ENCODE data around the gene ROBO4. TPM values are rescaled to one million over a fixed set of nuclear protein-coding genes. Genes with fewer than 3 reads are reported as not detected.

The ROBO4 gene
- total and polyA plus RNA-seq, 2 donors, result 1.5 to 3.7 TPM

DNA sequence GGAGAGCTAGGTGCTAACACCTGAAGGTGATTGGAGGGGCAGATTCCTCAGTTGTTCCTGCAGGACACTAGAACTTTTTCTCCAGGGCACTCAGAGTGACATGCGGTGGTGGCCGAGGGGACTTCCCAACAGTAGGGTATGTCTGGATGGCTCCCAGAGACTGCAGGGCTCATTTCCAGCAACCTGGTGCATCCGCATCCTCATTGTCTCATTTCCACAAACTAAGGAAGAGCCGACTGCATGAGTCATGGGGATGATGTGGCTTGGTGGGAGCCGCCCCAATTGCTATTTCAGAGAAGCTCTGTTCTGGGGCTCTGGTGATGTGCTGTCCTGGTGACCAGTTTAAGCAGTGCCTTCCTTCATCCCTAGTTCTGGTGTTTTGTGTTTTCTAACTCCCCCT is 2.8 kb upstream of the ROBO4 start:
- no peaks in the 10 kb centered on the region for H3K36me3 ChIP-seq (ENCODE audit: control insufficient read depth in 2 of 2, insufficient read depth in 2 of 2, low read length in 1 of 2)
- no peak overlapping the region for H3K4me3 ChIP-seq (ENCODE audit: low read length in 2 of 2)
- H3K9me3 ChIP-seq (ENCODE audit: control insufficient read depth in 2 of 2, insufficient read depth in 1 of 2, low read length in 1 of 2), result no peaks in the 10 kb centered on the region
- no peak for DNase-seq (ENCODE audit: low read depth in 6 of 9, low spot score in 9 of 9)
- WGBS, result 93% methylated on average over 5 of the region's 5 CpGs
- H3K27me3 ChIP-seq (ENCODE audit: control insufficient read depth in 2 of 2, insufficient read depth in 1 of 2, low read length in 1 of 2), result peaks cover 0 to 21% of the 10 kb centered on the region in 2 donors
- H3K4me1 ChIP-seq (ENCODE audit: control insufficient read depth in 2 of 2, insufficient read depth in 2 of 2, low read length in 2 of 2), result no peaks in the 10 kb centered on the region
- H3K27ac ChIP-seq (ENCODE audit: low read depth in 1 of 2, low read length in 1 of 2), result no peak overlapping the region

DNA sequence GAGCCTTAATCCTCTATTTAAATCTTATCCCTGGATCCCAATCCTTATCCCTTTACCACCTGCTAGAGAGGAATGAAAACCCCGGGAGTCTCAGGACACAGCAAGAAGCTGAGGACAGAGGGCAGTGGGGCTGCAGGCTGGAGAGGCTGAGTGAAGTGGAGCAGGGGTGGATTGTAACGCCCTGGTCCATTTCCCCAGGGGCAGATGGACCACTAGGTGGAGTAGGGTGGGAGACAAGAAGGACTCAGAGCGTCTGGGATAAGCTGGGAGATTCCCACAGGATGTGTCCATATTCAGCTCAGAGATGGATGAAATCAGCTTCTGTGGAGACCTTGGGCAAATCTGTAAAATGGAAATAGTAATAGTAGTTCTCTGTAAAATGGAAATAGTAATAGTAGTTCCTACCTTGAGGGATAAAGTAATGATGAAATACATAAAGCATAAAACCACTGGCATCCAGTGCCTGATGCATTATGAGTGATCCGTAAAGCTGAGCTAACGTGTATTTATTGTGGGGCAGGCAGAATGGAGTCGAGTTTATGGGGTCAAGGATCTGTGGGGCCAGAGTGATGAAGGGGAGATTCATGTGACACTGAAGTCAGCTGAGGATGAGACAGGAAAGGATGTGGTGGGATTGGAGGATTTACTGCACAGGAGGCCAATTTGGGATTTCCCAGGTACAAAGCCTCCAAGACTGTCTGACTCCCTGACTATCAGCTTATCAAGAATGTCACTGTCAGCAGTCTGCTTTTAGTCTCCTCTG is 1.9 kb upstream of the ROBO4 start:
- Histone ChIP-seq H3K27ac (ENCODE audit: low read depth in 1 of 2, low read length in 1 of 2) (no peak overlapping the region), H3K4me1 (ENCODE audit: control insufficient read depth in 2 of 2, insufficient read depth in 2 of 2, low read length in 2 of 2) (no peaks in the 10 kb centered on the region), H3K4me3 (ENCODE audit: low read length in 2 of 2) (no peak overlapping the region), H3K9me3 (ENCODE audit: control insufficient read depth in 2 of 2, insufficient read depth in 1 of 2, low read length in 1 of 2) (no peaks in the 10 kb centered on the region), H3K36me3 (ENCODE audit: control insufficient read depth in 2 of 2, insufficient read depth in 2 of 2, low read length in 1 of 2) (no peaks in the 10 kb centered on the region), H3K27me3 (ENCODE audit: control insufficient read depth in 2 of 2, insufficient read depth in 1 of 2, low read length in 1 of 2) (peaks cover 0 to 21% of the 10 kb centered on the region in 2 donors)
- no peak for DNase-seq (ENCODE audit: low read depth in 6 of 9, low spot score in 9 of 9)
- WGBS, result 90% methylated on average over 6 of the region's 6 CpGs

DNA sequence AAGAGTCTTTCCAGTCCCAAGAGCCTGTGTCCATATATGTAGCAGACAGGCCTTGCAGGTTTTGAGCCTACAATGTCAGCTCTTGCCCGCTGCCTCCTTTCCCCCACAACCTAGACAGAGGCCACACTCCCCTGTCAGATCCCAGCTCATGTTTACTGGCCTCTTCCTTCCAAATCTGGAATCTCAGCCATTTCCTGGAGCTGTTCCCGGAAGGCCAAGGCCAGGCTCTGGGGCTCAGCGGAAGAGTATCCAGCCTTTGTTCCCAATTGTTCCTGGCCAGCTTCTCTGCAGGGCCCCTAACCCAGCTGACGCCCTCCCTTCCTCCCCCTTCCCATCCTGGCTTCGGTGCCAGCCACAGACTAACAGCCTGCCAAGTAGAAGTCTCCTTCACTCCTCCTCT is 1.0 kb upstream of the ROBO4 start:
- Histone ChIP-seq H3K4me3 (ENCODE audit: low read length in 2 of 2) (no peak overlapping the region), H3K9me3 (ENCODE audit: control insufficient read depth in 2 of 2, insufficient read depth in 1 of 2, low read length in 1 of 2) (no peaks in the 10 kb centered on the region), H3K27ac (ENCODE audit: low read depth in 1 of 2, low read length in 1 of 2) (no peak overlapping the region), H3K36me3 (ENCODE audit: control insufficient read depth in 2 of 2, insufficient read depth in 2 of 2, low read length in 1 of 2) (no peaks in the 10 kb centered on the region), H3K27me3 (ENCODE audit: control insufficient read depth in 2 of 2, insufficient read depth in 1 of 2, low read length in 1 of 2) (peaks cover 0 to 21% of the 10 kb centered on the region in 2 donors), H3K4me1 (ENCODE audit: control insufficient read depth in 2 of 2, insufficient read depth in 2 of 2, low read length in 2 of 2) (no peaks in the 10 kb centered on the region)
- 83% methylated on average over 5 of the region's 5 CpGs for WGBS
- DNase-seq (ENCODE audit: low read depth in 6 of 9, low spot score in 9 of 9), result no peak

DNA sequence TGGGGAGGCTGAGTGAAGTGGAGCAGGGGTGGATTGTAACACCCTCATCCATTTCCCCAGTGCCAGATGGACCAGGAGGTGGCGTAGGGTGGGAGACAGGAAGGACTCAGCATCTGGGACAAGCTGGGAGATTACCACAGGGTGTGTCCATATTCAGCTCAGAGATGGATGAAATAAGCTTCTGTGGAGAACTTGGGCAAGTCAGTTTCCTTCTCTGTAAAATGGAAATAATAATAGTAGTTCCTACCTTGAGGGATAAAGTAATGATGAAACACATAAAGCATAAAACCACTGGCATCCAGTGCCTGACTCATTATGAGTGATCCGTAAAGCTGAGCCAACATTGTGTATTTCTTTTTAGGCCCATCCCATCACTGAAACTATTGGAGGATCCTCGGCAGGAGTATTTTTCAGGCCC is 607 bp upstream of the ROBO4 start:
- H3K4me3 ChIP-seq (ENCODE audit: low read length in 2 of 2), result no peak overlapping the region
- H3K27ac ChIP-seq (ENCODE audit: low read depth in 1 of 2, low read length in 1 of 2), result peak overlapping the region in 1 of 2 donors; percentile 26
- no peaks in the 10 kb centered on the region for H3K9me3 ChIP-seq (ENCODE audit: control insufficient read depth in 2 of 2, insufficient read depth in 1 of 2, low read length in 1 of 2)
- H3K36me3 ChIP-seq (ENCODE audit: control insufficient read depth in 2 of 2, insufficient read depth in 2 of 2, low read length in 1 of 2), result no peaks in the 10 kb centered on the region
- peaks cover 0 to 21% of the 10 kb centered on the region in 2 donors for H3K27me3 ChIP-seq (ENCODE audit: control insufficient read depth in 2 of 2, insufficient read depth in 1 of 2, low read length in 1 of 2)
- WGBS, result 86% methylated on average over 3 of the region's 3 CpGs
- no peaks in the 10 kb centered on the region for H3K4me1 ChIP-seq (ENCODE audit: control insufficient read depth in 2 of 2, insufficient read depth in 2 of 2, low read length in 2 of 2)
- no peak for DNase-seq (ENCODE audit: low read depth in 6 of 9, low spot score in 9 of 9)

DNA sequence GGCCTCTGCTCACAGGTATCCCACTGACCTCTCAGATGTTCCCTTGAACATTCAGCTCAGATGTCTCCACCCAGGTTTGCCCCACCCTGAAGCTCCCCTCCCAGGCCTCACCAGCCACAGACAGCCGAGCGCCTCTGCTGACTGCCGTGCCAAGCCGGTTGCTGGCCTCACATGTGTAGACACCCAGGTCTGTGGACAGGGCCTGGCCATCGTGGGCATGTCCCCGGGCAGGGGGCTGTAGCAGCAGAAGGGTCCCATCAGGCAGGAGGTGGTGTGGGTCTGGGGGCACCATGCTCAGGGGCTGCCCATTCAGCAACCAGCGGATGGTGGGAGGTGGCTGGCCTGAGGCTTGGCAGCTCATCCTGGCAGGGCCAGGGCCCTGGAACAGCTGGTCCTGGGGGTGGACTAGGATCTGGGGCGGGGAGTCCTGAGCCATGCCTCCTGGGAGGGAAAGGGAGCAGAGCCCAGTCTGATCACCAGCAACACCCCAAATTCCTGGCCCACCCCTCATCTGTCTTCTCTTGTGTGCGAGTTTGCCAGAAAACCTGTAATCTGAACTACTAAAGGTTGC is 759 bp downstream of the ROBO4 start:
- Histone ChIP-seq H3K36me3 (ENCODE audit: control insufficient read depth in 2 of 2, insufficient read depth in 2 of 2, low read length in 1 of 2) (no peaks in the 10 kb centered on the region), H3K4me3 (ENCODE audit: low read length in 2 of 2) (no peak overlapping the region), H3K27ac (ENCODE audit: low read depth in 1 of 2, low read length in 1 of 2) (no peak overlapping the region), H3K27me3 (ENCODE audit: control insufficient read depth in 2 of 2, insufficient read depth in 1 of 2, low read length in 1 of 2) (peaks cover 0 to 21% of the 10 kb centered on the region in 2 donors), H3K9me3 (ENCODE audit: control insufficient read depth in 2 of 2, insufficient read depth in 1 of 2, low read length in 1 of 2) (no peaks in the 10 kb centered on the region), H3K4me1 (ENCODE audit: control insufficient read depth in 2 of 2, insufficient read depth in 2 of 2, low read length in 2 of 2) (no peaks in the 10 kb centered on the region)
- DNase-seq (ENCODE audit: low read depth in 6 of 9, low spot score in 9 of 9), result no peak
- WGBS, result 86% methylated on average over 9 of the region's 9 CpGs

DNA sequence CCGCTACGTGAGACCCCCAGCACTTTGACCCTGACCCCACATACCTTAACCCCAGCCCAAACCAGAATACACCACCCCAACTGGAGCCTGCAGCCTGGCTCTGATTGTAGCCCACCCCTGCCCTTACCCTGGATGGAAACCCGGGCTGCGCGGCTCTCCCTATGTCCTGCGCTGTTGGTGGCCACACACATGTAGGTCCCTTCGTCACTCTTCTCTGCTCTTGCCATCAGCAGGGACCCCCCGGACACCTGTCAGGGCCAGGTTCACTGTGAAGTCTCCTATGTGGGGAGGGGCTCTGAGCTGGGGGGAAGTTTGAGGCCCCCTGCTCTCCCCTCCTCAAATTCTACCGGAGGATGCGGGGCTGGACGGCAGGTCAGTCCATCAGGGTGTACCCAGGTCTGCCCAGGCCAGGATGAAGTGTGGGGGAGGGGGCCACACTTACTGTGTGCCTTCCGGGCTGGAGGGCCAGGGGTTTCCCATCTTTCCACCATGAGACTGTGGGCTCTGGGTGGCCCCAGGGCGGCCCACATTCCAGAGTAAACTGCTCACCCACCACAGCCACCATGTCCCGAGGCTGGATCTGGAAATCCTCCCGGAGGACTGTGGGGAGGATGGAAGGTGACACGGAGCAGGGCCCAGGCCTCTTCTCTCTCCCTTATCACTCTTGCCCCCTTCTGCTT is 1.5 kb downstream of the ROBO4 start:
- Histone ChIP-seq H3K27me3 (ENCODE audit: control insufficient read depth in 2 of 2, insufficient read depth in 1 of 2, low read length in 1 of 2) (peaks cover 0 to 19% of the 10 kb centered on the region in 2 donors), H3K4me3 (ENCODE audit: low read length in 2 of 2) (no peak overlapping the region), H3K4me1 (ENCODE audit: control insufficient read depth in 2 of 2, insufficient read depth in 2 of 2, low read length in 2 of 2) (no peaks in the 10 kb centered on the region), H3K36me3 (ENCODE audit: control insufficient read depth in 2 of 2, insufficient read depth in 2 of 2, low read length in 1 of 2) (no peaks in the 10 kb centered on the region), H3K27ac (ENCODE audit: low read depth in 1 of 2, low read length in 1 of 2) (no peak overlapping the region), H3K9me3 (ENCODE audit: control insufficient read depth in 2 of 2, insufficient read depth in 1 of 2, low read length in 1 of 2) (no peaks in the 10 kb centered on the region)
- 90% methylated on average over 16 of the region's 16 CpGs for WGBS
- DNase-seq (ENCODE audit: low read depth in 6 of 9, low spot score in 9 of 9), result no peak

DNA sequence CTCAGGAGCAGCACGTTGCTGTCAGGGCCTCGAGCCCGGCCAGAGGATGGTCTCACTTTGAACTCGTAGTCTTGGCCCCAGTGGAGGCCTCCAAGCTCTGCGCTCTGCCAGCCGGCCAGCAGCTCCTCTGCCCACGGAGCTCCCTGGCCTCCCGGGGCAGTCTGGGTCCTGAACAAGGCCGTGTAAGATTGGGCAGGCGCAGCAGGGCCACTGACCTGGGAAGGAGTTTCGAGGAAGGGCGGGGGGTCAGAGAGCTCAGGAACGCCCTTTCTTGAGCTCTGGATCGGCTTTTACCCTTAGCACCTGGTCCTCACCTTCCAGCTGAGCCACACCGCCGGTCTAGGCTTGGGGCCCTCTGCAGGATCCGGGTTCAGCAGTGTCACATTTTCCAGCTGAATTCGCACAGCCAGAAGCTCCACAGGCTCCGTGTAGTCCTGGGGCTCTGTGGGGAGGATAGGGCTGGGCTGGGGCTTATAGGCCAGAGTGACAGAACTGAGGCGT is 2.1 kb downstream of the ROBO4 start:
- no peak overlapping the region for H3K4me3 ChIP-seq (ENCODE audit: low read length in 2 of 2)
- no peaks in the 10 kb centered on the region for H3K4me1 ChIP-seq (ENCODE audit: control insufficient read depth in 2 of 2, insufficient read depth in 2 of 2, low read length in 2 of 2)
- peaks cover 0 to 18% of the 10 kb centered on the region in 2 donors for H3K27me3 ChIP-seq (ENCODE audit: control insufficient read depth in 2 of 2, insufficient read depth in 1 of 2, low read length in 1 of 2)
- no peak for DNase-seq (ENCODE audit: low read depth in 6 of 9, low spot score in 9 of 9)
- H3K27ac ChIP-seq (ENCODE audit: low read depth in 1 of 2, low read length in 1 of 2), result no peak overlapping the region
- WGBS, result 96% methylated on average over 20 of the region's 20 CpGs
- no peaks in the 10 kb centered on the region for H3K9me3 ChIP-seq (ENCODE audit: control insufficient read depth in 2 of 2, insufficient read depth in 1 of 2, low read length in 1 of 2)
- H3K36me3 ChIP-seq (ENCODE audit: control insufficient read depth in 2 of 2, insufficient read depth in 2 of 2, low read length in 1 of 2), result no peaks in the 10 kb centered on the region

DNA sequence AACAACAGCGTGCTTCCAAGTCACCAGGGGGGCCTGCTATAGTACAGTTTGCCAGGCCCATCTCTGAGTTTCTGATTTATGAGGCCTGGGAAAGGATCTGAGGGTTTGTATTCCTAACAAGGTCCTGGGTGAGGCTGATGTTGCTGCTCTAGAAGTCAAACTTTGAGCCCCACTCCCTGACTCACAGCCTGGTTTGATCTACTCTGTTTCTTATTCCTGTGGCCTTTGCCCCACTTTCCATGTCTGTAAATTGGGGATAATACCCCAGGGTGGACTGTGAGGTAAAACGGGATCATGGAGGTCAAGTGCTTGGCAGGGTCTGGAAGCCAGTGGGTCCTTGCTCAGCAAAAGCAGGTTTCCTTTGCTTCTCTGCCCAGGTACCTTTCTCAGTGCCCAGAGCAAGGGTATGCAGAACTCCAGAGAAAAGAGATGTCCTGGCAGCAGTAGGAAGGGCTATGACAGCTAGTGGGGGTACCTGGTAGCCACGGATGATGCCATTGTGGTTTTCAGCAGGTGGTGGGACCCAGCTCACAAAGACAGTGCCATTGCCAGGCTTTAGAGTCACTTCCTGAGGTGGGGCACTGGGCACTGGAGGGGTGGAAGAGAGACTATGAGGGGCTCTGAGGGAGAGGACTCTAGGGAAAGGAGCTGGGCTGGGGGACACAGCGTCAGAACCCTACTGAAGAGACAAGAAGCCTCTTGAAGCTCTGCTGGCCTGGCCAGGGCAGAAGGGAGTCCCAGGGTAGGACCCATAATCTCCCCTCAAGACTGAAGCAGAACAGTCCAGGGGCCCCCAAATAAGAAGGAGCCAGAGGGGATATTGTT is 2.8 kb downstream of the ROBO4 start:
- peaks cover 0 to 16% of the 10 kb centered on the region in 2 donors for H3K27me3 ChIP-seq (ENCODE audit: control insufficient read depth in 2 of 2, insufficient read depth in 1 of 2, low read length in 1 of 2)
- H3K36me3 ChIP-seq (ENCODE audit: control insufficient read depth in 2 of 2, insufficient read depth in 2 of 2, low read length in 1 of 2), result no peaks in the 10 kb centered on the region
- 63% methylated on average over 4 of the region's 4 CpGs for WGBS
- no peak overlapping the region for H3K4me3 ChIP-seq (ENCODE audit: low read length in 2 of 2)
- no peaks in the 10 kb centered on the region for H3K9me3 ChIP-seq (ENCODE audit: control insufficient read depth in 2 of 2, insufficient read depth in 1 of 2, low read length in 1 of 2)
- no peaks in the 10 kb centered on the region for H3K4me1 ChIP-seq (ENCODE audit: control insufficient read depth in 2 of 2, insufficient read depth in 2 of 2, low read length in 2 of 2)
- no peak for DNase-seq (ENCODE audit: low read depth in 6 of 9, low spot score in 9 of 9)
- no peak overlapping the region for H3K27ac ChIP-seq (ENCODE audit: low read depth in 1 of 2, low read length in 1 of 2)
